Activated CD4-positive, alpha-beta T cell treated with anti-CD3 and anti-CD28 coated beads, Interleukin-10, Interleukin-2, amounts not matched to agents 100 ng/mL and 50 ng/mL, durations not matched to agents 16 hours and 8 hours (primary cell): ENCODE data around the gene PDS5A.
"Not testable (repeated sequence)": the region's sequence is repeated elsewhere in the genome, so short reads cannot be mapped to it uniquely, and the experiment has no call there.

Experiments
- DNase-seq: peaks from one replicate; pipeline ENCODE4 v3.0.0-alpha.2; 2020

Gene PDS5A

GRCh38 chr4:39963656-39964055 lies 14.1 kb downstream of the PDS5A start:
- DNase-seq, result no peak

- DNase-seq, result no peak
These were observed 16.3 kb downstream of the PDS5A start for GRCh38 chr4:39961311-39961877.

GRCh38 chr4:39950861-39951481 lies 26.7 kb downstream of the PDS5A start:
- DNase-seq, result no peak

GRCh38 chr4:39947963-39948362 lies 29.7 kb downstream of the PDS5A start:
- DNase-seq, result no peak

GRCh38 chr4:39947417-39947816 lies 30.3 kb downstream of the PDS5A start:
- no peak for DNase-seq

GRCh38 chr4:39944245-39944644 lies 33.5 kb downstream of the PDS5A start:
- not testable (repeated sequence) for DNase-seq

- no peak for DNase-seq
These were observed 35.2 kb downstream of the PDS5A start for GRCh38 chr4:39942507-39942906.

GRCh38 chr4:39941682-39942217 lies 36.0 kb downstream of the PDS5A start:
- no peak for DNase-seq

GRCh38 chr4:39937683-39938268 lies 39.9 kb downstream of the PDS5A start:
- DNase-seq, result no peak

- DNase-seq, result no peak
These were observed 40.9 kb downstream of the PDS5A start for GRCh38 chr4:39936565-39937418.

- DNase-seq, result no peak
These were observed 43.8 kb downstream of the PDS5A start for GRCh38 chr4:39933671-39934590.

- peak; percentile 69 for DNase-seq
These were observed 44.8 kb downstream of the PDS5A start for GRCh38 chr4:39932776-39933402.

GRCh38 chr4:39931441-39931901 lies 46.2 kb downstream of the PDS5A start:
- peak; percentile 29 for DNase-seq

- DNase-seq, result no peak
These were observed 49.2 kb downstream of the PDS5A start for GRCh38 chr4:39928538-39928937.

GRCh38 chr4:39924014-39924413 lies 53.7 kb downstream of the PDS5A start:
- DNase-seq, result no peak

- no peak for DNase-seq
These were observed 55.3 kb downstream of the PDS5A start for GRCh38 chr4:39922399-39922798.

GRCh38 chr4:39913471-39913870 lies 64.2 kb downstream of the PDS5A start:
- DNase-seq, result no peak

- no peak for DNase-seq
These were observed 67.6 kb downstream of the PDS5A start for GRCh38 chr4:39910064-39910463.

GRCh38 chr4:39908284-39908683 lies 69.4 kb downstream of the PDS5A start:
- DNase-seq, result no peak

GRCh38 chr4:39905656-39906055 lies 72.1 kb downstream of the PDS5A start:
- DNase-seq, result no peak

- not testable (repeated sequence) for DNase-seq
These were observed 72.7 kb downstream of the PDS5A start for GRCh38 chr4:39905019-39905418.

- no peak for DNase-seq
These were observed 76.7 kb downstream of the PDS5A start for GRCh38 chr4:39900966-39901365.
